DND-41 (cell line): Measurements from ENCODE around the gene OR52H1.

Source experiments
- ATAC-seq: fragments of 200-7000 bp; cut with Tn5 transposase; 3 replicates; pipeline ENCODE4 v1.9.1; 2021; ENCODE audit warnings: low read depth; ENCODE audit not compliant: insufficient read depth
- DNase-seq: peaks from one replicate; pipeline ENCODE4 v3.0.0-alpha.2; 2020
- H2AFZ ChIP-seq: 2 replicates; pipeline ENCODE4 v1.6.0; 2012; ENCODE audit warnings: low read depth, low read length
- H3K27ac ChIP-seq: 2 replicates; pipeline ENCODE4 v1.5.1; 2012; ENCODE audit warnings: low read length, inconsistent platforms
- H3K27me3 ChIP-seq: fragments of 200-600 bp; sonication (generic); 2 replicates; pipeline ENCODE4 v1.6.0; 2012; ENCODE audit warnings: low read length, mild to moderate bottlenecking, inconsistent platforms; ENCODE audit not compliant: insufficient read depth, poor library complexity
- H3K36me3 ChIP-seq: 2 replicates; pipeline ENCODE4 v1.5.1; 2012; ENCODE audit warnings: low read length, inconsistent platforms; ENCODE audit not compliant: insufficient read depth
- H3K4me1 ChIP-seq: 2 replicates; pipeline ENCODE4 v1.5.1; 2012; ENCODE audit warnings: mild to moderate bottlenecking, low read length; ENCODE audit not compliant: insufficient read depth
- H3K4me2 ChIP-seq: 2 replicates; pipeline ENCODE4 v1.6.0; 2012; ENCODE audit warnings: mild to moderate bottlenecking, moderate library complexity, low read length, inconsistent platforms; ENCODE audit not compliant: insufficient read depth
- H3K4me3 ChIP-seq, 2 experiments: fragments of 200-600 bp in 1 of 2; shearing (Covaris generic) in 1 of 2; 2 replicates each; pipeline ENCODE4 v1.5.1; 2012 to 2016; ENCODE audit warnings: inconsistent platforms in 2 of 2, low read length in 2 of 2, mild to moderate bottlenecking in 2 of 2, low read depth in 1 of 2, moderate library complexity in 1 of 2
- H3K79me2 ChIP-seq: 2 replicates; pipeline ENCODE4 v1.6.0; 2012; ENCODE audit warnings: low read length, inconsistent platforms; ENCODE audit not compliant: insufficient read depth
- H3K9ac ChIP-seq: 2 replicates; pipeline ENCODE4 v1.6.0; 2012; ENCODE audit warnings: low read depth, mild to moderate bottlenecking, inconsistent platforms, low read length, moderate library complexity
- H3K9me3 ChIP-seq: 2 replicates; pipeline ENCODE4 v1.5.1; 2012; ENCODE audit warnings: low read length, moderate library complexity, mild to moderate bottlenecking, inconsistent platforms; ENCODE audit not compliant: insufficient read depth, severe bottlenecking
- H4K20me1 ChIP-seq: 2 replicates; pipeline ENCODE4 v1.6.0; 2012; ENCODE audit warnings: low read length; ENCODE audit not compliant: insufficient read depth
- EZH2 ChIP-seq: IDR thresholded peaks from 3 replicates; pipeline ENCODE4 v1.6.1; 2012; ENCODE audit warnings: borderline replicate concordance, low read depth, mild to moderate bottlenecking, moderate library complexity, low read length, inconsistent platforms; ENCODE audit not compliant: severe bottlenecking
- TF ChIP-seq, protein P1 (sequence below): IDR thresholded peaks from 2 replicates; pipeline ENCODE4 v1.5.1; 2012; ENCODE audit warnings: borderline replicate concordance, low read length, moderate library complexity, mild to moderate bottlenecking; ENCODE audit not compliant: poor library complexity, severe bottlenecking; ENCODE audit errors: extremely low read depth

OR52H1 gene

GRCh38 chr11:5500393-5500801 lies 47.9 kb downstream of the OR52H1 start:
- Histone ChIP-seq H3K9me3 (no peaks in the 10 kb centered on the region), H2AFZ (no peak overlapping the region), H3K27me3 (peaks cover 11% of the 10 kb centered on the region), H3K4me2 (no peak overlapping the region), H3K27ac (no peak overlapping the region), H3K79me2 (no peaks in the 10 kb centered on the region), H3K36me3 (no peaks in the 10 kb centered on the region), H3K4me3 (no peak overlapping the region), H3K9ac (no peak overlapping the region), H4K20me1 (no peaks in the 10 kb centered on the region), H3K4me1 (no peaks in the 10 kb centered on the region)
- DNase-seq (no peak), ATAC-seq (no peak)
- TF ChIP-seq EZH2: no peak
- TF ChIP-seq, protein P1, sequence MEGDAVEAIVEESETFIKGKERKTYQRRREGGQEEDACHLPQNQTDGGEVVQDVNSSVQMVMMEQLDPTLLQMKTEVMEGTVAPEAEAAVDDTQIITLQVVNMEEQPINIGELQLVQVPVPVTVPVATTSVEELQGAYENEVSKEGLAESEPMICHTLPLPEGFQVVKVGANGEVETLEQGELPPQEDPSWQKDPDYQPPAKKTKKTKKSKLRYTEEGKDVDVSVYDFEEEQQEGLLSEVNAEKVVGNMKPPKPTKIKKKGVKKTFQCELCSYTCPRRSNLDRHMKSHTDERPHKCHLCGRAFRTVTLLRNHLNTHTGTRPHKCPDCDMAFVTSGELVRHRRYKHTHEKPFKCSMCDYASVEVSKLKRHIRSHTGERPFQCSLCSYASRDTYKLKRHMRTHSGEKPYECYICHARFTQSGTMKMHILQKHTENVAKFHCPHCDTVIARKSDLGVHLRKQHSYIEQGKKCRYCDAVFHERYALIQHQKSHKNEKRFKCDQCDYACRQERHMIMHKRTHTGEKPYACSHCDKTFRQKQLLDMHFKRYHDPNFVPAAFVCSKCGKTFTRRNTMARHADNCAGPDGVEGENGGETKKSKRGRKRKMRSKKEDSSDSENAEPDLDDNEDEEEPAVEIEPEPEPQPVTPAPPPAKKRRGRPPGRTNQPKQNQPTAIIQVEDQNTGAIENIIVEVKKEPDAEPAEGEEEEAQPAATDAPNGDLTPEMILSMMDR: no peak

DNA sequence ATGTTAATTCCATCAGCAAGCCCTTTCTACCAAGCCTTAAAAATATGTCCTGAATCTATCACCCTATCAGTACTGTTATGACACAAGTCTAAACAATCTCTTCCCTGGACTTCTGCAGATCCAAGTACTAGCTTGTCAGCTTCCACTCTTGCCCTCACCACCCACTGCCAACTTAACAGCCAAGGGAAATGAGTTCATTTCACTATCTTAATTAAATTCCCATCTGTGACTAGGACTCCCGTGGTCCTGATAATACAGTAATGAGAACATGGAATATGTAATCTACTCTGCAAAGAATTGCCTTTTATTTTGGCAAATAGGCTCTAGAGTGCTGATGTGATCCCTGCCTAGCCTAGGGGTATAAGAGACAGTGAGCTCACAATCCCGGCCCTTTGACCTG lies 48.7 kb downstream of the OR52H1 start:
- ATAC-seq (no peak), DNase-seq (no peak)
- H3K9me3 ChIP-seq: no peaks in the 10 kb centered on the region
- peaks cover 11% of the 10 kb centered on the region for H3K27me3 ChIP-seq
- H4K20me1 ChIP-seq: no peaks in the 10 kb centered on the region
- H3K79me2 ChIP-seq: no peaks in the 10 kb centered on the region
- no peaks in the 10 kb centered on the region for H3K36me3 ChIP-seq
- no peak overlapping the region for H3K4me2 ChIP-seq
- TF ChIP-seq EZH2: no peak
- TF ChIP-seq, protein P1: no peak
- H3K9ac ChIP-seq: no peak overlapping the region
- no peak overlapping the region for H2AFZ ChIP-seq
- no peak overlapping the region for H3K27ac ChIP-seq
- no peak overlapping the region for H3K4me3 ChIP-seq
- no peaks in the 10 kb centered on the region for H3K4me1 ChIP-seq
